Panc1 (cell line): Measurements from ENCODE around the gene DRAXIN.

Experiments used
- CTCF ChIP-seq: fragments of 450-650 bp; IDR thresholded peaks from 2 replicates; pipeline ENCODE4 v1.5.1; 2017; ENCODE audit warnings: mild to moderate bottlenecking
- POLR2AphosphoS5 ChIP-seq: IDR thresholded peaks from 2 replicates; pipeline ENCODE4 v1.6.1; 2012; ENCODE audit warnings: mild to moderate bottlenecking, low read depth, low read length, moderate library complexity
- REST ChIP-seq, 2 experiments: IDR thresholded peaks; 2 replicates each; pipeline ENCODE4 v1.6.1; 2011 to 2012; ENCODE audit warnings: low read depth in 2 of 2, control low read depth in 1 of 2, low read length in 1 of 2, mild to moderate bottlenecking in 1 of 2, moderate library complexity in 1 of 2; ENCODE audit not compliant: insufficient read depth in 1 of 2

- TF ChIP-seq CTCF (no peak), POLR2AphosphoS5 (no peak), REST (IDR thresholded peaks at IDR 0.05; ENCODE audit: insufficient read depth in 1 of 2, low read depth in 2 of 2, low read length in 1 of 2) (no peak)
These were observed 80.9 kb downstream of the DRAXIN start for GRCh38 chr1:11772458-11772857.
